Measurements from ENCODE around the gene TFPT. TPM values are rescaled to one million over a fixed set of nuclear protein-coding genes. Genes with fewer than 3 reads are reported as not detected.

The TFPT gene
- total and polyA plus RNA-seq, 2 donors (not counting 3 experiments of a cell fraction or from before 2014, with no cell fraction given) = 28.3 to 32.1 TPM

- no peak overlapping the region for H2AFZ ChIP-seq (ENCODE audit: low read depth, low read length)
- peaks cover 10 to 60% of the 10 kb centered on the region in 2 experiments for H3K36me3 ChIP-seq (ENCODE audit: control insufficient read depth in 2 of 2, extremely low read depth in 1 of 2, insufficient read depth in 2 of 2, low read length in 2 of 2)
- dilution Hi-C loops (cut with MboI; ENCODE audit: extremely low pct_ligation_motif_present, low sequenced_read_pairs) = no loop called here
- FAIRE-seq (no peak), DNase-seq (ENCODE audit: low read depth, low spot score) (no peak)
- no peaks in the 10 kb centered on the region for H3K4me1 ChIP-seq (ENCODE audit: control insufficient read depth, extremely low read depth, insufficient read depth, low read length)
- H3K9me3 ChIP-seq (replicated peaks; ENCODE audit: control insufficient read depth, insufficient read depth, low read length) = no peaks in the 10 kb centered on the region
- no peak for TF ChIP-seq FOS (IDR thresholded peaks at IDR 0.05; ENCODE audit: borderline replicate concordance, insufficient read depth, low read length)
- no peak for TF ChIP-seq EZH2 (IDR thresholded peaks at IDR 0.05; ENCODE audit: borderline replicate concordance, low read depth, low read length, severe bottlenecking)
- no peak for TF ChIP-seq POLR2AphosphoS5 (IDR thresholded peaks at IDR 0.05; ENCODE audit: insufficient read depth, low read depth, low read length)
- TF ChIP-seq CTCF (IDR thresholded peaks at IDR 0.05; ENCODE audit: extremely low read depth in 1 of 2, insufficient read depth in 1 of 2, low read depth in 1 of 2, low read length in 2 of 2) = no peak
- TF ChIP-seq GATA2 (IDR thresholded peaks at IDR 0.05; ENCODE audit: insufficient read depth, insufficient read length, low read depth, low read length) = no peak
- TF ChIP-seq MYC (IDR thresholded peaks at IDR 0.05; ENCODE audit: low read depth, low read length) = no peak
- TF ChIP-seq JUN (IDR thresholded peaks at IDR 0.05; ENCODE audit: borderline replicate concordance, insufficient read depth, insufficient read length, low read depth) = no peak
- TF ChIP-seq MAX (IDR thresholded peaks at IDR 0.05; ENCODE audit: insufficient read depth, insufficient read length) = no peak
- no peak for TF ChIP-seq POLR2A (IDR thresholded peaks at IDR 0.05; ENCODE audit: low read depth, low read length)
- H4K20me1 ChIP-seq (replicated peaks; ENCODE audit: control insufficient read depth, extremely low read depth, insufficient read depth, low read length) = no peaks in the 10 kb centered on the region
- BruUV-seq (replicated peaks) = no TSS peak
- no peak overlapping the region for H3K4me3 ChIP-seq (replicated peaks in 1 of 3; ENCODE audit: insufficient read depth in 1 of 3, low read depth in 1 of 3, low read length in 3 of 3)
- H3K27me3 ChIP-seq (ENCODE audit: control insufficient read depth in 2 of 2, insufficient read depth in 2 of 2, low read length in 2 of 2) = no peaks in the 10 kb centered on the region
- ChIA-PET CTCF (no interaction called here), POLR2A (no interaction called here)
- no peaks in the 10 kb centered on the region for H3K79me2 ChIP-seq (ENCODE audit: control insufficient read depth, insufficient read depth, low read length)
- intact Hi-C loops (cut with micrococcal nuclease) = no loop called here
- H3K9me1 ChIP-seq (replicated peaks; ENCODE audit: control insufficient read depth, extremely low read depth, insufficient read depth, low read length) = no peaks in the 10 kb centered on the region
- no peak overlapping the region for H3K4me2 ChIP-seq (ENCODE audit: insufficient read depth, low read length)
- H3K27ac ChIP-seq (ENCODE audit: insufficient read depth, low read depth, low read length) = no peak overlapping the region
- no peak overlapping the region for H3K9ac ChIP-seq (replicated peaks; ENCODE audit: extremely low read depth, insufficient read depth, low read length)
Measured at GRCh38 chr19:54125713-54126112, 10.3 kb upstream of the TFPT start.

All from endothelial cell of umbilical vein (primary cell).